PC-3 (cell line): ENCODE results near the gene FAM20B. TPM values are rescaled to one million over a fixed set of nuclear protein-coding genes. Genes with fewer than 3 reads are reported as not detected.

ENCODE experiments used
- ATAC-seq: fragments of 200-7000 bp; cut with Tn5 transposase; 2 replicates; pipeline ENCODE4 v1.9.1; 2020; ENCODE audit warnings: mild to moderate bottlenecking, moderate library complexity
- BruUV-seq: library from RNA; stranded (reverse); fragments of 400-500 nt; replicated peaks from 2 replicates; lab custom pipeline; 2021; lab: Mats Ljungman, UMichigan
- CTCF ChIA-PET: fragments of 300-600 bp; sonication (Branson Sonifier 250); formaldehyde crosslinking; loops from one replicate; lab custom pipeline; 2022; ENCODE audit warnings: antibody characterized with exemption; lab: Charles Lee
- POLR2A ChIA-PET: fragments of 300-600 bp; sonication (Branson Sonifier 250); formaldehyde crosslinking; loops from one replicate; lab custom pipeline; 2022; ENCODE audit warnings: antibody characterized with exemption; ENCODE audit not compliant: unreplicated experiment; lab: Charles Lee
- DNase-seq: peaks from one replicate; pipeline ENCODE4 v3.0.0-alpha.2; 2015
- H2AFZ ChIP-seq: fragments of 300-600 bp; sonication (generic); 2 replicates; pipeline ENCODE4 v1.6.0; 2016; ENCODE audit warnings: antibody characterized with exemption, low read length
- H3F3A ChIP-seq: fragments of 300-600 bp; sonication (generic); one replicate; pipeline ENCODE4 v1.6.0; 2017; ENCODE audit warnings: antibody characterized with exemption, low read length, control low read depth, mild to moderate bottlenecking; ENCODE audit not compliant: unreplicated experiment
- H3K27ac ChIP-seq: fragments of 300-600 bp; sonication (generic); 2 replicates; pipeline ENCODE4 v1.5.1; 2016; ENCODE audit warnings: mild to moderate bottlenecking, low read length
- H3K27me3 ChIP-seq: fragments of 300-600 bp; sonication (generic); 2 replicates; pipeline ENCODE4 v1.6.1; 2016; ENCODE audit warnings: low read length, mixed read lengths
- H3K36me3 ChIP-seq: fragments of 300-600 bp; sonication (generic); 2 replicates; pipeline ENCODE4 v1.6.1; 2016; ENCODE audit warnings: low read depth, mixed run types, low read length, mixed read lengths
- H3K4me1 ChIP-seq: fragments of 300-600 bp; sonication (generic); 2 replicates; pipeline ENCODE4 v1.5.1; 2016; ENCODE audit warnings: low read length; ENCODE audit not compliant: insufficient read depth
- H3K4me2 ChIP-seq: fragments of 300-600 bp; sonication (generic); 2 replicates; pipeline ENCODE4 v1.6.0; 2016; ENCODE audit warnings: low read length
- H3K4me3 ChIP-seq: fragments of 300-600 bp; sonication (generic); 2 replicates; pipeline ENCODE4 v1.5.1; 2016; ENCODE audit warnings: mild to moderate bottlenecking, low read length, mixed read lengths
- H3K79me2 ChIP-seq: fragments of 300-600 bp; sonication (generic); 2 replicates; pipeline ENCODE4 v1.6.1; 2017; ENCODE audit warnings: low read length, mixed read lengths
- H3K9ac ChIP-seq: fragments of 300-600 bp; sonication (generic); 2 replicates; pipeline ENCODE4 v1.6.0; 2016; ENCODE audit warnings: mild to moderate bottlenecking, low read length
- H3K9me2 ChIP-seq: fragments of 300-600 bp; sonication (generic); replicated peaks from 2 replicates; pipeline ENCODE4 v1.6.1; 2016; ENCODE audit warnings: mixed run types, low read length, mixed read lengths
- H3K9me3 ChIP-seq: fragments of 300-600 bp; sonication (generic); 2 replicates; pipeline ENCODE4 v1.6.1; 2016; ENCODE audit warnings: low read length, mixed read lengths
- H4K20me1 ChIP-seq: fragments of 300-600 bp; sonication (generic); 2 replicates; pipeline ENCODE4 v1.6.1; 2016; ENCODE audit warnings: low read length, mixed read lengths
- EZH2 ChIP-seq: fragments of 300-600 bp; sonication (generic); IDR thresholded peaks from one replicate; pipeline ENCODE4 v1.6.1; 2017; ENCODE audit warnings: antibody characterized with exemption, mild to moderate bottlenecking, low read length; ENCODE audit not compliant: unreplicated experiment
- EZH2phosphoT487 ChIP-seq: fragments of 300-600 bp; sonication (generic); IDR thresholded peaks from 2 replicates; pipeline ENCODE4 v1.6.1; 2018; ENCODE audit warnings: mild to moderate bottlenecking, antibody characterized with exemption, low read length, borderline replicate concordance
- intact Hi-C: fragments of 100-400 bp; cut with micrococcal nuclease; formaldehyde crosslinking; loops from 2 replicates; pipeline ENCODE4 v1.9.0; 2023
- total RNA-seq: library from RNA; depleted of rRNA; stranded (reverse); fragments of >200 nt; gene quantifications from 2 replicates; pipeline ENCODE4 v1.2.3, GENCODE V29; 2014
- TF ChIP-seq, protein P1 (sequence below): fragments of 300-600 bp; sonication (generic); conservative IDR thresholded peaks from 2 replicates; pipeline ENCODE4 v1.5.1; 2017; ENCODE audit warnings: antibody characterized with exemption, low read depth, mild to moderate bottlenecking, low read length

Gene FAM20B
- total RNA-seq, 1 experiment from 2014 or later: 21.1 TPM

- H3K4me1 ChIP-seq: no peaks in the 10 kb centered on the region
- no peak overlapping the region for H2AFZ ChIP-seq
- no peak overlapping the region for H3K9ac ChIP-seq
- H3K36me3 ChIP-seq: peaks cover 47% of the 10 kb centered on the region
- DNase-seq: no peak
- intact Hi-C loops: no loop called here
- H4K20me1 ChIP-seq: no peaks in the 10 kb centered on the region
- ChIA-PET POLR2A (no interaction called here), CTCF (no interaction called here)
- no peak overlapping the region for H3K4me2 ChIP-seq
- H3K9me3 ChIP-seq: no peaks in the 10 kb centered on the region
- no peak for TF ChIP-seq EZH2phosphoT487
- no peaks in the 10 kb centered on the region for H3K27me3 ChIP-seq
- H3K27ac ChIP-seq: no peak overlapping the region
- no peaks in the 10 kb centered on the region for H3F3A ChIP-seq
- ATAC-seq: no peak
- H3K9me2 ChIP-seq: no peaks in the 10 kb centered on the region
- no peaks in the 10 kb centered on the region for H3K79me2 ChIP-seq
- BruUV-seq: no TSS peak
- no peak overlapping the region for H3K4me3 ChIP-seq
Measured at GRCh38 chr1:179115181-179115580, 89.5 kb downstream of the FAM20B start.

GRCh38 chr1:179119513-179119912 lies 93.8 kb downstream of the FAM20B start:
- Histone ChIP-seq H3K9me3 (no peaks in the 10 kb centered on the region), H2AFZ (no peak overlapping the region), H3K27ac (no peak overlapping the region), H3K9me2 (no peaks in the 10 kb centered on the region), H3F3A (no peaks in the 10 kb centered on the region), H4K20me1 (no peaks in the 10 kb centered on the region), H3K4me3 (no peak overlapping the region), H3K9ac (no peak overlapping the region), H3K4me1 (peaks cover 7% of the 10 kb centered on the region), H3K4me2 (no peak overlapping the region), H3K36me3 (peaks cover 41% of the 10 kb centered on the region), H3K27me3 (no peaks in the 10 kb centered on the region), H3K79me2 (peaks cover 24% of the 10 kb centered on the region)
- CTCF ChIA-PET: interaction anchor here (2.0 kb wide), 1 partner anchor 174 kb away, joined by 11 read pairs; the partner anchor contains the start of gene SOAT1
- no TSS peak for BruUV-seq
- intact Hi-C loops: no loop called here
- no peak for DNase-seq
- POLR2A ChIA-PET: no interaction called here
- ATAC-seq: no peak
- TF ChIP-seq EZH2 (no peak), EZH2phosphoT487 (no peak)
- TF ChIP-seq, protein P1, sequence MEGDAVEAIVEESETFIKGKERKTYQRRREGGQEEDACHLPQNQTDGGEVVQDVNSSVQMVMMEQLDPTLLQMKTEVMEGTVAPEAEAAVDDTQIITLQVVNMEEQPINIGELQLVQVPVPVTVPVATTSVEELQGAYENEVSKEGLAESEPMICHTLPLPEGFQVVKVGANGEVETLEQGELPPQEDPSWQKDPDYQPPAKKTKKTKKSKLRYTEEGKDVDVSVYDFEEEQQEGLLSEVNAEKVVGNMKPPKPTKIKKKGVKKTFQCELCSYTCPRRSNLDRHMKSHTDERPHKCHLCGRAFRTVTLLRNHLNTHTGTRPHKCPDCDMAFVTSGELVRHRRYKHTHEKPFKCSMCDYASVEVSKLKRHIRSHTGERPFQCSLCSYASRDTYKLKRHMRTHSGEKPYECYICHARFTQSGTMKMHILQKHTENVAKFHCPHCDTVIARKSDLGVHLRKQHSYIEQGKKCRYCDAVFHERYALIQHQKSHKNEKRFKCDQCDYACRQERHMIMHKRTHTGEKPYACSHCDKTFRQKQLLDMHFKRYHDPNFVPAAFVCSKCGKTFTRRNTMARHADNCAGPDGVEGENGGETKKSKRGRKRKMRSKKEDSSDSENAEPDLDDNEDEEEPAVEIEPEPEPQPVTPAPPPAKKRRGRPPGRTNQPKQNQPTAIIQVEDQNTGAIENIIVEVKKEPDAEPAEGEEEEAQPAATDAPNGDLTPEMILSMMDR: no peak

- no peak for TF ChIP-seq EZH2phosphoT487
- TF ChIP-seq EZH2: no peak
- no peak overlapping the region for H3K4me2 ChIP-seq
- no peak overlapping the region for H3K4me3 ChIP-seq
- H3K9ac ChIP-seq: no peak overlapping the region
- intact Hi-C loops: loop anchor here (1.0 to 2.0 kb wide), 2 partner anchors 42 to 74 kb away; no protein-coding TSS in a partner anchor
- no peaks in the 10 kb centered on the region for H3K27me3 ChIP-seq
- ChIA-PET POLR2A (no interaction called here), CTCF (interaction anchor here (0.6 to 2.0 kb wide), 3 partner anchors 41 to 173 kb away, joined by 4 to 11 read pairs (median 6); partner anchors contain the start of gene SOAT1)
- H3K9me3 ChIP-seq: no peaks in the 10 kb centered on the region
- peaks cover 30% of the 10 kb centered on the region for H3K79me2 ChIP-seq
- no peak overlapping the region for H3K27ac ChIP-seq
- DNase-seq: no peak
- no peak for ATAC-seq
- H3K4me1 ChIP-seq: peaks cover 17% of the 10 kb centered on the region
- H4K20me1 ChIP-seq: no peaks in the 10 kb centered on the region
- no peaks in the 10 kb centered on the region for H3K9me2 ChIP-seq
- H3K36me3 ChIP-seq: peaks cover 40% of the 10 kb centered on the region
- H3F3A ChIP-seq: no peaks in the 10 kb centered on the region
- H2AFZ ChIP-seq: no peak overlapping the region
- no TSS peak for BruUV-seq
Measured at GRCh38 chr1:179120736-179121135, 95.0 kb downstream of the FAM20B start.
